H1 (cell line): Measurements from ENCODE around the gene FBXL5. TPM values are rescaled to one million over a fixed set of nuclear protein-coding genes. Genes with fewer than 3 reads are reported as not detected.

Experiments used
- CHD2 ChIP-seq: IDR thresholded peaks from 2 replicates; pipeline ENCODE4 v1.6.1; 2012; ENCODE audit warnings: low read length, improper control_type of control experiment
- EP300 ChIP-seq, 2 experiments: IDR thresholded peaks; 1 replicate in 1 of 2; 2 replicates in 1 of 2; pipeline ENCODE4 v1.6.1; 2011 to 2012; ENCODE audit warnings: low read depth in 2 of 2, low read length in 2 of 2, mild to moderate bottlenecking in 2 of 2, borderline replicate concordance in 1 of 2, inconsistent platforms in 1 of 2, moderate library complexity in 1 of 2
- POLR2AphosphoS5 ChIP-seq: IDR thresholded peaks from 2 replicates; pipeline ENCODE4 v1.6.1; 2011; ENCODE audit warnings: low read depth, low read length
- polyA plus RNA-seq, 7 experiments: library from polyadenylated mRNA; depleted of rRNA in 3 of 7; stranded (reverse) in 5 of 7; unstranded in 2 of 7; fragments of >200 nt in 5 of 7; fragments of 200-250 nt in 2 of 7; gene quantifications; 1 replicate in 5 of 7; 2 replicates in 1 of 7; 4 replicates in 1 of 7; pipeline versions ENCODE4 v1.2.1 to v1.2.3, GENCODE V29; 2011 to 2013; ENCODE audit warnings: missing spikeins in 2 of 7, mixed read lengths in 2 of 7
- total RNA-seq: library from RNA; stranded (reverse); fragmentation: NEBNext Ultra II Directional; extraction: Animal tissue kit (Norgen Biotek cat#: 25700); gene quantifications from 2 replicates; pipeline ENCODE4 v1.2.1, GENCODE V29; 2021

FBXL5 gene
- total and polyA plus RNA-seq, 2 of the 8 experiments (the other 6 are each of a cell fraction or from before 2014, with no cell fraction given) = 34.6 to 62.7 TPM

DNA sequence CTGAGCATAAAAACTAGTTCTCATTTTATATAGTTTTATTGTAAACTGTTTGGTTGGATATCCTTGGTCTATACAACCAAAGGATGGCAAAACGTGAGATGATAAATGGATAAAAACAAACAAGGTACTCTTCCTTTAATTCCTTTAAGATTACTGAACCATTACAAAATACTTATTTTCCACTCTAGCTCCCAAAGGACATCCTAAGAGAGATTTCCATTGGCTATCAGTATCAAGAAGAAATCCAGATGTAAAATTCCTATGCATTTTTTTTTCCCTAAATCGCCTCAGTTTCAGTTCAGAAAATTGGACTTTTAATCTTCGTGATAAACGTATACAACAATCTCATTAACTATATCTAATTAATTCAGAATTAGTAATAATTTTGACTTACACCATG, 2.3 kb downstream of the FBXL5 start (continued):
- TF ChIP-seq POLR2AphosphoS5 (no peak), CHD2 (no peak), EP300 (IDR thresholded peaks at IDR 0.05; ENCODE audit: borderline replicate concordance in 1 of 2, low read depth in 2 of 2, low read length in 2 of 2) (no peak)
